ENCODE data around the gene PIK3IP1. TPM values are rescaled to one million over a fixed set of nuclear protein-coding genes. Genes with fewer than 3 reads are reported as not detected.

The PIK3IP1 gene
- total and polyA plus RNA-seq, 2 of the 8 experiments (the other 6 are each of a cell fraction or from before 2014, with no cell fraction given) = 1.00 to 1.3 TPM

DNA sequence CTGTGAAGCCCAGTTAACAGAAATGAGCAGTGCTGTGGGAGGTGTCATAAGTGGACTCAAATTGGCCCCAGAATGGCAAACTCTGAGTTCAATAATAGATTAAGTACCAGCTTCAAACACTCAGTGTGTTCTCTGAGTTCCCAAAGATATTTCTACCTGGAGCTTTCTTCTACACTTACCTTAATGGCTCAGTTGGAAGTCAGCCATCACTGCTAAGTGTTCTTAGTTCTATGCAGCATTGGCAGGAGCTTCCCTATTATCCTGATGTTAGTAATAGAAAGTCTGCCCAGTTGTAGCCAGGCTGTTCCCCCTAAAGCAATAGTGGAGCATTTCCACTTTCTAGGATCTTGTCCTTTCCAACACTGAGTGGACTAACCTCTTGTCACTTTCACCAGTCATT is 9.7 kb upstream of the PIK3IP1 start:
- H2BK120ac ChIP-seq (replicated peaks; ENCODE audit: low read depth, low read length) = no peak overlapping the region
- no peak overlapping the region for H3K23ac ChIP-seq (ENCODE audit: insufficient read length)
- no peak for DNase-seq (ENCODE audit: low read depth in 1 of 2, low spot score in 2 of 2)
- no peak overlapping the region for H3K14ac ChIP-seq (ENCODE audit: insufficient read length)
- ChIA-PET CTCF (ENCODE audit: partially characterized antibody) (interaction anchor here (0.6 to 4.9 kb wide), 5 partner anchors 8 to 28 kb away, joined by 3 to 41 read pairs (median 3); partner anchors contain the start of gene PIK3IP1), POLR2A (ENCODE audit: partially characterized antibody) (interaction anchor here (0.6 to 2.7 kb wide), 6 partner anchors 12 to 60 kb away, joined by 3 to 6 read pairs (median 4); partner anchors contain the start of gene PATZ1)
- no peak overlapping the region for H2AK5ac ChIP-seq (ENCODE audit: low read depth, low read length)
- no peak overlapping the region for H2BK5ac ChIP-seq (ENCODE audit: low read depth, low read length)
- no peaks in the 10 kb centered on the region for H3K9me3 ChIP-seq (ENCODE audit: insufficient read depth in 2 of 2, low read depth in 1 of 2, low read length in 1 of 2)
- no peaks in the 10 kb centered on the region for H3K4me1 ChIP-seq (replicated peaks in 1 of 4; ENCODE audit: control insufficient read depth in 3 of 4, insufficient read depth in 4 of 4, low read length in 3 of 4)
- H4K20me1 ChIP-seq (replicated peaks in 1 of 2; ENCODE audit: control insufficient read depth in 1 of 2, insufficient read depth in 2 of 2, low read length in 2 of 2) = no peaks in the 10 kb centered on the region
- H3K23me2 ChIP-seq (ENCODE audit: low read depth, low read length) = no peaks in the 10 kb centered on the region
- H3K4ac ChIP-seq (replicated peaks; ENCODE audit: insufficient read length, low read depth, low read length) = no peak overlapping the region
- H2AFZ ChIP-seq (ENCODE audit: low read length) = no peak overlapping the region
- no peaks in the 10 kb centered on the region for H3K27me3 ChIP-seq (replicated peaks in 1 of 4; ENCODE audit: control insufficient read depth in 3 of 4, extremely low read depth in 1 of 4, insufficient read depth in 3 of 4, low read length in 3 of 4)
- H3K79me1 ChIP-seq (ENCODE audit: low read depth, low read length) = no peaks in the 10 kb centered on the region
- H3K4me2 ChIP-seq (ENCODE audit: insufficient read depth in 1 of 2, low read depth in 2 of 2, low read length in 2 of 2) = no peak overlapping the region
- H2BK15ac ChIP-seq (ENCODE audit: low read length) = no peak overlapping the region
- no peaks in the 10 kb centered on the region for H3K79me2 ChIP-seq (ENCODE audit: control insufficient read depth in 1 of 2, insufficient read depth in 2 of 2, low read length in 2 of 2)
- no peak overlapping the region for H2BK20ac ChIP-seq (ENCODE audit: low read length)
- TF ChIP-seq CEBPB (IDR thresholded peaks at IDR 0.05; ENCODE audit: low read depth, low read length) (no peak), ZNF274 (IDR thresholded peaks at IDR 0.05; ENCODE audit: borderline replicate concordance, extremely low read depth, low read length) (no peak), CTBP2 (IDR thresholded peaks at IDR 0.05; ENCODE audit: borderline replicate concordance, insufficient read depth, insufficient read length, low read length) (no peak), TAF1 (IDR thresholded peaks at IDR 0.05; ENCODE audit: low read depth, low read length) (no peak), POU5F1 (IDR thresholded peaks at IDR 0.05; ENCODE audit: low read depth, low read length) (no peak), SUZ12 (IDR thresholded peaks at IDR 0.05; ENCODE audit: low read length) (no peak), TBP (IDR thresholded peaks at IDR 0.05; ENCODE audit: low read depth, low read length) (no peak), JUN (IDR thresholded peaks at IDR 0.05; ENCODE audit: low read depth, low read length) (no peak), SP2 (IDR thresholded peaks at IDR 0.05; ENCODE audit: low read length) (no peak), SIN3A (conservative IDR thresholded peaks at IDR 0.05 in 1 of 2, IDR thresholded peaks at IDR 0.05 in 1 of 2; ENCODE audit: low read depth in 1 of 2, low read length in 2 of 2) (no peak)
- TF ChIP-seq, protein P1, sequence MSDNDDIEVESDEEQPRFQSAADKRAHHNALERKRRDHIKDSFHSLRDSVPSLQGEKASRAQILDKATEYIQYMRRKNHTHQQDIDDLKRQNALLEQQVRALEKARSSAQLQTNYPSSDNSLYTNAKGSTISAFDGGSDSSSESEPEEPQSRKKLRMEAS (IDR thresholded peaks at IDR 0.05) = no peak
- no peak overlapping the region for H3K18ac ChIP-seq (ENCODE audit: extremely low read depth, low read length)
- no peak overlapping the region for H3K9ac ChIP-seq (replicated peaks in 1 of 4; ENCODE audit: extremely low read depth in 1 of 4, low read depth in 3 of 4, low read length in 3 of 4)
- no peak overlapping the region for H4K8ac ChIP-seq (ENCODE audit: extremely low read depth, insufficient read depth, low read length)
- H2BK12ac ChIP-seq (ENCODE audit: low read depth, low read length) = no peak overlapping the region
- H3K4me3 ChIP-seq (ENCODE audit: extremely low read depth in 1 of 4, insufficient read depth in 2 of 4, low read depth in 3 of 4, low read length in 4 of 4) = no peak overlapping the region
- no peak overlapping the region for H4K91ac ChIP-seq (replicated peaks; ENCODE audit: insufficient read length, low read length)
- FAIRE-seq = no peak
- H3K56ac ChIP-seq (replicated peaks; ENCODE audit: insufficient read length, low read depth, low read length) = no peak overlapping the region
- no peaks in the 10 kb centered on the region for H3K36me3 ChIP-seq (ENCODE audit: control insufficient read depth in 2 of 4, insufficient read depth in 4 of 4, low read length in 3 of 4)
- no peak overlapping the region for H3K27ac ChIP-seq (ENCODE audit: low read depth, low read length)
- H4K5ac ChIP-seq (ENCODE audit: insufficient read length, low read depth, low read length) = no peak overlapping the region
